ENCODE measurements around the gene APBB2.

Gene APBB2

DNA sequence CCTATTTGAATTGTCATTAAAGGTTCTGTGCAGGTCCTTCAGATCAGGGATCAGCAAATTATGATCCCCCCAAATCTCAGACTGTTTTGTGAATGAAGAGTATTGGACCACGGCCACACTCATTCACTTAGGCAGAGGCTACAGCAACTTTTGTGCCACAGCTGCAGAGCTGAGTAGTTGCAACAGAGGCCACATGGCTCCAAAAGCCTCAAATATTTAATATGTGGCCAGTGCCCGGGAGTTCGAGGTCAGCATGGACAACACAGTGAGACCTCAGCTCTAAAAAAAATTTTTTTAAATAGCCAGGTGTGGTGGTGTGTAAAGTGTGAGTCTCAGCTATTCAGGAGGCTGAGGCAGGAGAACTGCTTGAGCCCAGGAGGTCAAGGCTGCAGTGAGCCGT, 363.8 kb downstream of the APBB2 start:
- no peak for DNase-seq (ENCODE audit: low read depth)

DNA sequence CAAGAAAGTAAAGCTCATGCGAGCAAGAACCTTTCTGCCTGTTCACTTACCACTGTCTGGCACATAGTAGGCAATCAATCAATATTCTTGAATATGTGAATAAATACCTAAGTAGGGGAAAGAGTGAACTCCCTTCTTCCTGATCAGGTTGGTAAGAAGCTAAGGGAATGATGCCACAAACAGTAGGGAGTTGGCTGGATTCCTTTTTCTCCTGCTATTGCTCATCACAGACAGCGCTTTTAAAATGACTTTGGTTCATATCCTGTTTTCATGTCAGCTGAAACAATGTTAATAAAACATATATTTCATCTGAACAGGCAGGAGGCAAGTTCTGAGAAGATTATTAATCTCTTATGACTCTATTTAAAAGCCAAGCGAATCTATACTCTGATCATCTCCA, 365.4 kb downstream of the APBB2 start:
- no peak for DNase-seq (ENCODE audit: low read depth)

DNA sequence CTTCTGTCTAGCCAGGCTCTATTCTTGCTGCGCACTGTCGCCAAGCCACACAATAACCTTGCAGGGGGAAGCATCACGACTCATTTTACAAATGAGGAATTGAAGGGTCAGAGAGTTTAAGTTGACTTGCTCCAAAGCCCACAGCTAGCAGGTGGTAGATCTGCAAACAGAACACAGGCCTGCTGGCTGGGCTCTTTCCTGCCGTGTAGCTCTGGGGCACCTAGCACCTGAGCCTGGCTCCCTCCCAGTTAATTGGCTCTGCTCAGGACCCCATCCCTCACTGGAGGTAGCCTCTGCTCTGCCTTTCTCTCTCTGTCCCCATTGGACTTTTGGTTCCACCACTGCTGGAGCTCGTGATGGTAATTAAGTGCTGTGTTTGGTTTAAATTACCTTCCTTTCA, 366.1 kb downstream of the APBB2 start:
- no peak for DNase-seq (ENCODE audit: low read depth)

DNA sequence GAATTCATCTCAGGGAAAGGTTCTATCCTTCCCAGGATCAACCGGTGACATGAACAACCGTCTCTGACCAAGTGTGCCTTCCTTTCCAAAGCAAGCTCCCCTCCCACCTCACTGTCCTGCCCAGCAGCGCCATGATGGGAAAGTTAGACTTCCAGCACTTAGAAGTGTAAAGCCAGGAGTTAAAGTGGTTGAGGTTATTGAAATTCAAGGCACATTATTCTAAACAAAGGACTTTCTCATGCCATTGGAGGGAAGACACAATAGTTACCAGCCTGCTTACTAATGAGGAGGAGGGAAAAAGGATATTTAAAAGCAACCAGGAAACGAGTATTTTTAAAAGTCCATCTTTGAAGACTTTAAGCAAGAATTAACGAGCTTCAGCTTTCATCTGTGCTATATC, 367.8 kb downstream of the APBB2 start:
- DNase-seq (ENCODE audit: low read depth): no peak

DNA sequence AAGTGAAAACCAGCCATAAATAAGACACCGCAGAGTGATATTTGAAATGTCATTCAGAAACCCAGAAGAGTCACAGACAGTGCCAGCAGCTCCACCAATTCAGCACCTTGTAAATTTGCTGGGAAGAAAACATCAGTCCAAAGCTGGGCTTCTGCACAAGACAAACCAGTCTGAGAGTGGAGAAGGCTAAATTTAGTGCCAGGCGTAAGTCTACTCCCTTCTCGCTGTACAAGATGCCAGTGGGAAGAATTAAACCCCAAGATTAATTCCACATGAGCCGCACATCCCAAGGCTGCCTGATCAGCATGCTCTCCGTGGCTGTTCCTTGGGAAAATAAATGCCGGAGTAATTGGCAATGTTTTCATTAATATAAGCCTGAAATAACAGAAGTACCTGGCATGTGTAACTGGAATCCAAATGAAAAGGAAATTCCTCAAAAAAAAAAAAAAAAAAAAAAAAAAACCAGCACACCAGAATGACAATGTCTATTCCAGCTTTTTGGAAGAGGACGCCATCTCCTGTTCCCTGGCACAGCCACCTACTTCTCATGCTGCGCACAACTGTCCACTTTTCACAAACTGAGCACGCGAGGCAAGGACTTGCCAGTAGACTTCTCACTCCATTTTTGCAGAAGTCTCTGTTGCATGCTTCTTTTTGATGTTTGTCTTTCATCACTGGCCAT, 369.0 kb downstream of the APBB2 start:
- DNase-seq (ENCODE audit: low read depth): no peak

DNA sequence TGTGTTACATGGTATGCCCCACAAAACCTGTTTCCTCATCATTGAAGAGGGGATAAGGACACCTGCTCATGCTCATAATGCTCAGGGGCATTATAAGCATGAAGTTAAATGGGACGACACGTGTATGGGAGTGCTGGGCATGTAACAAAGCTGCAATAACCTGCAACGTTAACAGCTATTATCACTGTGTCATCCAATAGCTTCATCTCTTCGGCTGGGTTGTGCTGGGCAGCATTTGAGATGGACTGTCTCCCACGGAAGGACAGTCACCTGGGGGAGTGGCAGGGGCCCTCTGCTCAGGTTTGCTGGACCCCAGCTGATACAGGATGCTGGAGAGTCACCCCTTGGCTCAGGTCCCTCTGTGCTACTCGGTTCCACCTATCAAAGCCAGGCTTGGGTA, 370.1 kb downstream of the APBB2 start:
- DNase-seq (ENCODE audit: low read depth): no peak

DNA sequence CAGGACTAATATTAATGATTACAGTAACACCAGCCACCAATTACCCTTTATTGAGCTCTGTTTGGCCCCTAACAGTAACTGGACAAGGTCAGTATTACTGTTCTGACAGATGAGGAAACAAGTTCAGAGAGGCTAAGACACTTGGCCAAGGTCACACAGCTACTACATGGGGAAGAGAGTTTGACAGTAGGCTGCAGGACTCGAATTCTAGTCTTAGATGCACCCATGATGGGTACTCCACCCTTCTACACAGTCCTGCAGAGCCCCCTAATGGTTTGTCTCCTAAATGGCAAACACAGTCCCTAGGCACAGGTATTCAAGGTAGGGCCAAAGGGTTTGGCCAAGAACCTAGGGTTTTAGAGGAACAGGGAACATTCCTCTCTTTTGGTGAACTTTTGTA, 370.6 kb downstream of the APBB2 start:
- DNase-seq (ENCODE audit: low read depth): no peak

DNA sequence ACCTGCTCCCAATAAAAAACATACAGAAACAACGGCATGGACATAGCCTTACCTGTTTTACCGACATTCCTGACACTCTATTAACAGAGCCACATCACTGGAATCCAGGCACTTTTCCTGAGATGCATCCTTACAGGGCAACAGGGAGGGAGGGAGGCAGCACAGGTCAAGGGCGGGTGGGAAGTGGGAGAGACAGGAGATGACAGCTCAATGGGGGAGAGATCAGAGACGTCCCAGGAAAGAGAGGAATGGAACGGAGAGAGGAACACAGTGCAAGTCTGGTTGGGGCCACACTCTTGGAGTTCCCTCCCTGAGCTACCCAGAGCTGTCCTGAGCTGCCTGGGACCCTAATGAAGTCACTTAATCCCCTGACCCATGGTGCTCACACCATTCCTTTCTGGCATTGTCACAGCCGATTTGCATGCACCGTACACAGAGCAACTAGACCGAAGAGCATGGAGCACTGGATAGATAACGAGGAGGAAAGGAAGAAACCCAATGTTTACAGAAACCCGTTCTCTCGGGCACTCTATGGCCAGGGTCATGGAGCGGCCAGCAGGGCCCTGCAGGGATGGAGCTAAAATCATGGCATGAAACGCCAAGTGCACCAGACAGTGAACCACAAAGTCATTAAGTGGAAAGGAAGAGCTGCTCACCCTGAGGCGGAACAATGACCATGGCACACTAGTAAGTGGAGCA, 371.5 kb downstream of the APBB2 start:
- DNase-seq (ENCODE audit: low read depth): no peak

DNA sequence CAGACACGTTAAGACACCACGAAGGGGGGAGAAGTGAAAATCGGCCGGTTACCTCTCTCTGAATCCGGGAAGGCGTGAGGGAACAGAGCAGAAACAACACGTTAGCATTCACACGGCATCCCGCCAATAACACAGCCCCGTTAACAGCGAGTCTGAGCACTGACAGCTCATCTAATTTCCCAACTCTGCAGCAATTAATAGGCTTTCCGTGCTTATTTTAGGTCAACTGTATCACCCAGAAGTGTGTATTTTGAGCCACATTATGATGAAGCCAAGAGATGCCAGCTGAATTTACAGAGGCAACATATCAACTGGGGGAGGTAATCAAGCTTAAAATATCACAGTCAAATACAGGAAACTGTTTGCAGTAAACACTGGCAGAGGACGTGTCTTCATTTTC, 372.0 kb downstream of the APBB2 start:
- DNase-seq (ENCODE audit: low read depth): no peak

DNA sequence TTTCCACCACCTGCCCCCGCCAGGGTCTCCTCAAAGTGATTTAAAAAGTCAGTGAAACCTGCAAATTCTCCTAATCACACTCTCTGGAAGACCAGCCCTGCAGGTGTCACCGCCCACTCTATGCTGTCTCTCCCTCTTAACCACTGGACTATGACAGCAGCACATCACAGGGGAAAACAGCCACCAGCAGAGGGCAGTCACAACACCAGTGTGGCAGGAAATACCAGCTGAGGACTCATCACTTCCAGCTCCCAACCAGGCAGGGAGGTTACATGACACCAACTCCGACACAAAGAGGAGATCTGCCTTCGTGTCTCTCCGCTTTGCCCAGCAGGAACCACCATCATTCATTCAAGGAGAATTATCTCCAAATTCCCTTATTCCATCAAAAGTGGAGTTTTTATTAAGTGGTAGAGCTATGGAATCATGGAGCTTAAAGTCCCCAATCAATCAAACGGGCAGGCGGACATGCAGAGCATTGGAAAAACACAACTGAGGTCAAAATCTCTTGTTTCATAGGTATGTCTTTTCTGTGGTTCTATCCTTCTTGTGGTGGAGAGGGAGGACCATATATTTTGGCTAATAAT, 373.3 kb downstream of the APBB2 start:
- peak; percentile 38 for DNase-seq (ENCODE audit: low read depth)

DNA sequence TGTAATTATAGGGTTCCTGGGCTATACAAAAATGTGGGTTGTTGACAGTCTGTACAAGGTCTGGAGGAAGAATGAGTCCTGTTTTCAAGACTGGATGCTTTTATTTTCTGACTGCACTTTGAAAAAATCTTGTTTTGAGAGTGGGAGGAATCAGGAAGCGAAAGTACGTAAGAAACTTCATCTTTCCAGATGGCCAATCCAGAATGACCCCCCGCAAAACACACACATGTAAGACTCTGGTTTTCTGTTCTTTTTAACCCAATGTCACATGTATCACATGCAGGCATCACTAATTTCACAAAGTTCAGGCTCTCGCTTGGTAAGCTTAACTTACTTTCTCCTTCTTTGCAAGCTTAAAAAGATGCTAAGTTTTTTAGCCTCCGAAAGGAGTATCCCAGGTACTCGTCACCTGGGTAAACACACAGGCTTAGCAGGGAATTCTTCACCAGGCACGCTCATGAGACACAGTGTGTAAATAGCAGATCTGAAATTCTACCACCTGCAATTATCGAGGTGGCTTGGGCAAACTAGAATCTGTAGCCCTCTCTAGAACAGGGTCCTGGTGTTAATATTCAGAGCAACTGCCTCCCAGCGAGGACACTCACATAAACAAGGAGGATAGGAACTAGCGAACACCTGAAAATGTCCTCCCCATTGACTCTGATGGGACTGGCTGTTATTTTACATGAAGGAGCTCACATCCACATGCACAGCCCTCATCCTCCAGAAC, 373.9 kb downstream of the APBB2 start:
- no peak for DNase-seq (ENCODE audit: low read depth)

DNA sequence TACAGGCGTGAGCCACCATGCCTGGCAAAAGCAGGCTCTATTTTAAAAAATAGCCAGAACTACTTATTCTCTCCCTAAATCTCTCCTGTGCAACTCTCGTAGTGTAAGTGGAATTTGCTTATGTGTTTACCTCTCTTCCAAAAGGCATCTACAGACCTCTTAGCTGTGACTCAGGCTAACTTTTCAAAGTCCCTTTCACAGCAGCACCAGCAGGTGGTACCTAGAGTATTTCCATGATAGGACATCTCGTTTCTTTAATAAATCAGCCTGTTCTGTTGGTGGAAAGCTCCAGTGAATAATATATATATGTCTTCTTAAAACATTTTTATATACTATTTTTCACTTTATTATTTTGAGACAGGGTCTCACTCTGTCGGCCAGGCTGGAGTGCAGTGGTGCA, 375.6 kb downstream of the APBB2 start:
- DNase-seq (ENCODE audit: low read depth): no peak

DNA sequence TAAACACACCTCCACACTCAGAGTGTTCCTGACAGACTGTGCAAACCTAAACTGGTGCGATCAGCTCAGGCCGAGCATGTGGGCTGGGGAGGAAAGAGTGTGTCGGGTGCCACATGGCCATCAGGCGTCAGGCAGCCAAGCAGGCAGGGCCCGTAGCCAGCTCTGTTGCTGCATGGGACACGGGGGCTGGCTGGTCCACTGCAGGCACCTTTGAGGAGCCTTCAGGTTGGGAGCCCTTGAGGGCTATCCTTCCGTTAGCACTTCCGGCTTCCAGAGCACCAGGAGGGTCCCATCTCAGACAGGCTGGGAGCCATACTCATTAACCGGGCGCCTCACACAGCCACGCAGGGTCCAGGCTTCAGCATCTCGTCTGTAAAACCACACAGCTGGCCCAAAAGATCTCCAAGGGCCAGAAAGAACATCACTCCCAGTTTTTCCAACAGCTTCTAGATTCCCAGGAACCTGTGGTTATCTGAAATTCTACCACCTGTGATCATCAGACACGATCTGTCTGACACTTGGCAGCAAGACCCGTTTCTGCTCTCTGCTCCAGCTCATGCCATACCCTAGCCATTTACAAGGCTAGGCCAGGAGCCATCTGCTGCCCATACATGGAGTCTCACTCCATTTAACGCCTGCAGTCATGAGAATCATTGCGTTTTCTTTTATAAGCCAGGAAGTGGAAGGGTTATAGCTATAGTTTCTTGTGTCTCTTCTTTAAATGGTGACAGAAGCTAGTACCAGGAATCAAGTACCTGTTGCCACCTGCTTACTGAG, 377.1 kb downstream of the APBB2 start:
- no peak for DNase-seq (ENCODE audit: low read depth)

DNA sequence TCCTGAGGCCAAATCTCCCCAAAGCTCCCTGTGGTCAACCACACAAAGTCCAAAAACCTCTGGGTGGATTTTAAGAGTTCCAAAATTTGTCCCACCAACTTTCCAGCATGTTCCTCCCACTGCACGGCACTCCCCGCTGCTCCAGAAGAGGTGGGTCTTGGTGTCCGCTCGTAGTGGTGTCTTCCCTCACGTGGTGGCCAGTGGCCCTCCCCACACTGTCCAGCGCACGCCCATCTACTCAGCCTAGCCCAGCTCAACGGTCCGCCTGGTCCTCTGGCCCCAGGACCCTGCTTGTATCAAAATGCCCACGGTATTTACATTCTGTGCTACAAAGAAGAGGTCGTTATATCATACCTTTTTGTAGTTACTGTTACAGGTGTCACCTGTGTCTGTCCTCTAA, 381.1 kb downstream of the APBB2 start:
- no peak for DNase-seq (ENCODE audit: low read depth)

DNA sequence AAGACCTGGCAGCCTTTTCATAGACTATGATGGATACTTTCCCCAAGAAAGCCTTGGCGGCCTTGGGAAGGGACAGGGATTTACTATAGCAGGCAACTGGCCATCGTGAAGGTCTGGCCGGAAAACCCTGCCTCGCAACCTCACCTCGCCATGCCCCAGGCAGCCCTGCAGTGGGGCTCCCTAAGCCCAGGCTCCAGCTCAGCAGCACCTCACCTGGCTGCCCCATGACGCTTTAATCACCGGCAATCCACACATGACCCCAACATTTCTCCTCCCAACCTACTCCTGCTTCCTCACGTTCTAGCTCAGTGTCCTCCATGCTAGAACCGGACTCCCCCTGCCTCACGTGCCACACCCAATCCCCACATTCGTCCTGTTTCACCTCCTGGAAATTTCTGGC, 382.2 kb downstream of the APBB2 start:
- no peak for DNase-seq (ENCODE audit: low read depth)

DNA sequence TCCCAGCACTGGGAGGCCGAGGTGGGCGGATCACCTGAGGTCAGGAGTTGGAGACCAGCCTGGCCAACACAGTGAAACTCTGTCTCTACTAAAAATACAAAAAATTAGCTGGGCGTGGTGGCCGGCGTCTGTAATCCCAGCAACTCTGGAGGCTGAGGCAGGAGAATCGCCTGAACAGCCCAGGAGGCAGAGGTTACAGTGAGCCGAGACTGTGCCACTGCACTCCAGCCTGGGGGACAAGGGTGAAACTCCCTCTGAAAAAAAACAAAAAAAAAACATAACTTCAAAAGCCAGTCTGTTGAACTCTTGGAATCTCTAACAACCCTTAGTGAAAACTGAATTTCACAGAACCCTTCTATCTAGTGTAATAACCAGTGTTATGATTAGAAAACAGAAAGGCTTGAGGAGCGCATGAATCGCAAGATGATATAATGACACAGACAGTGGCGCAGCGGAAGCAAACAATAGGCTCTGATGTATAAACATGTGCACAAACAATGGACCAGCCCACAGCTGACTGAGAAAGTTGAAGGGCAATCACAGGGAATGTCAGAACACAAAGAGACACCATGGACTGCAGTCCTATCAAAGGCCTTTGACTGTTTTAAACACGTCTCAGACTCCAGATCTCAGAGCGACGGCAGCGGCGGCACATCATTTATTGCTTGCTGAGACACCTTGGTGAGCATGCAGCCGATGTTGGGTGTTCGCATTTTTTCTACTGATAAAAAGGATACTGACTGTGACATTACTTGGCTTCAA, 383.0 kb downstream of the APBB2 start:
- no peak for DNase-seq (ENCODE audit: low read depth)

DNA sequence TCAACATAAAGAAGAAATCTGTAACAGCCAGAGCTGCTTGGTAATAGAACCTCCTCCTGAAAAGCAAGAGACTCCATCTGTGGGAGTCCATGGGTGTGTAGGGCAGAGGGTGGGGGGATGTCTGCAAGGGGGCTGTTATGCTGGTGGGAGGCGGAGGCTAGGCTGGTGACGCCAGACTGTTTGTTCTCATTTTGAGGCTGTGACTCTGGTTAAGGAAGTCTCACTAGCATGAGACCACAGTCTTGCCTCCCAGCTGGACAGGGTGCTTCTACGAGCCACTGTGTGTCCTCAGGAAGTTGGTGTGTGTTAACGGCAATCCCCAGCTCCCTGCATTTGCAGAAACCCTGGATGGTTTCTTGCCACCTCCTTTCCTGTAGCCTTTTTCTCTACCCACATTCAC, 384.8 kb downstream of the APBB2 start:
- DNase-seq (ENCODE audit: low read depth): no peak

DNA sequence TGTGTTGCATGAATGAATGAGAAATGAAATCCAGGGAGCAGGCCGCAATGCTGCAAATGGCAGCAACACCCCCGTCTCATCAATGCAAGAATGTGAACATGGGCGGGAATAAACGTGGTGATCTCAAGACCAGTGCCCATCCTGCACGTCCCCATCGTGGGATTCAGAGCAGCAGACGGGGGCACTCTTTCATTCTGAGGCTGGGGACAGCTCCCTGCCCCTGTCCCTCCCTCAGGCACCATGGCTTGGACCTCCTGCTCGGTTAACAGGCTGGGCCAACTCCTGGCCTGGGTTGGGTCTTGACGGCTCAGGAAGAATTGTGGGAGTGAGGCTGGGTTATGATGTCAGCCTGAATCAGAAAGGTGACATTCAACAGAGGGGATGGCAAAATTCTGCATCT, 385.7 kb downstream of the APBB2 start:
- no peak for DNase-seq (ENCODE audit: low read depth)

DNA sequence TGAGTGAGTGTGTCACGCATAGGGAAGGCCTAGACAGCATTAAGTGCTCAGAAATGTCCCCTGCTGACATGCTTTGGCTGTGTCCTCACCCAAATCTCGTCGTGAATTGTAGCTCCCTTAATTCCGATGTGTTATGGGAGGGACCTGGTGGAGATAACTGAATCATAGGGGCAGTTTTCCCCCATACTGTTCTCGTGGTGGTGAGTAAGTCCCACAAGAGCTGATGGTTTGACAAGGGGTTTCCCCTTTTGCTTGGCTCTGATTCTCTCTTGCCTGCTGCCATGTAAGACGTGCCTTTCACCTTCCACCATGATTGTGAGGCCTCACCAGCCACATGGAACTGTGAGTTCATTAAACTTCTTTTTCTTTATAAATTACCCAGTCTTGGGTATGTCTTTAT, 386.6 kb downstream of the APBB2 start:
- DNase-seq (ENCODE audit: low read depth): no peak

DNA sequence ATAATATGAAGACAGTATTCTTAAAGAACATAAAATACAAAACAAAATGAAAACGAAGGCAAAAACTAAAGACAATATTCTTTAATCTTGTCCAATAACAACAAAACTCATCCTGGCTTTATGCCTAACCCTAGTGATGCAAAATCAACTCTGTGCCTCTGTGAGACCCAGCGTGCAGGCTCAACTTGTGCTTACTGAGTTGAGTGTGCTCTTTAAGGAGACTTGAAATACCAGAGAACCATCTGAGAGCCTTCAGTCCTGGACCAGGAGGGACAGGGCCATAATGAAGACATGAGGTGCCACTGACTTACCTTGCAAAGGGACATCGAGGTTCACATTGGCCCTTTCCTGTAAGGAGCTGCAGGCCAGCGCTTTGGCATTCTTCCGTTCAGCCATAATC, 387.5 kb downstream of the APBB2 start:
- no peak for DNase-seq (ENCODE audit: low read depth)

DNA sequence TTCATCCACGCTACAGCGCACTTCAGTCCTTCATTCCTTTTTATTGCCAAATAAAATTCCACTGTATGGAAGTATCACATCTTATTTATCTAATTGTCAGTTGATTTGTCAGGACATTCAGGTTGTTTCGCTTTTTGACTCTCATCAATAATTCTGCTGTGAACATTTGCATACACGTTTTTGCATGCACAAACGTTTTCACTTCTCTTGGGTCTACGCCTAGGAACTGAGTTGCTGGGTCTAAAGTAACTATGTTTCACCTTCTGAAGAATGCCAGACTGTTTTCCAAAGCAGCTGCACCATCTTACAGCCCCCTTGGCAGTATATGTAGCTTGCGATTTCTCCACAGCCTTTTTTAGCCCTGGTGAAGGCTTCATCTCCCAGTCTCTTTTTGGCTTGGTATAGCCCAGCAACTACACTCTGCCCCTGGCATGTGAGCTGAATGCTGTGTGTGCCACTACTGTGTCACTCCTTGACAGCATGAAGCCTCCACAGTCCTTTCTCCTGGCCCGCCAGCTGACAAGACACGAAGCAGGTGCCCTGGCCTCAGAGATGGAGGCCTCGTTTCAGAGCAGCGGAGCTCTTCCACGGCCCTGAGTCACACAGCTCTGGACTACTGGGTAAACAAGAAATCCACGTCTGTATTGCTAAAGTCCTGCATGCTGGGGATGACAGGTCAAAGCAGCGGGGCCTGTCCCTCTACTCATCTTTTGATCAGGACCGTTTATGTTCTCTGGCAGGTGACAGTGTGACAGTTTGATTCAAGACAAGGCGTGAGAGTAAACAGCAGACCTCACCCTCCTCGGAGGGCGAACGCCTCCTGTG, 389.1 kb downstream of the APBB2 start:
- DNase-seq (ENCODE audit: low read depth): no peak

Measured in stimulated activated CD8-positive, alpha-beta memory T cell treated with anti-CD3 and anti-CD28 coated beads, Interleukin-15, amount 100 ng/mL, for 1 hour (primary cell).